Measurements from ENCODE around the gene ABTB1.

Gene ABTB1

GRCh38 chr3:127658234-127658633 is 14.5 kb upstream of the ABTB1 start:
- no peak overlapping the region for H3K4me3 ChIP-seq (ENCODE audit: control insufficient read depth, low read depth, low read length)
- TF ChIP-seq CTCF (conservative IDR thresholded peaks at IDR 0.05; ENCODE audit: control insufficient read depth, insufficient read depth, low read depth, low read length), result no peak
- no peak for DNase-seq (ENCODE audit: low read depth)

- no peak for DNase-seq (ENCODE audit: low read depth)
- TF ChIP-seq CTCF (conservative IDR thresholded peaks at IDR 0.05; ENCODE audit: control insufficient read depth, insufficient read depth, low read depth, low read length), result no peak
- no peak overlapping the region for H3K4me3 ChIP-seq (ENCODE audit: control insufficient read depth, low read depth, low read length)
These were observed 12.0 kb upstream of the ABTB1 start for GRCh38 chr3:127660621-127661251.

- DNase-seq (ENCODE audit: low read depth), result no peak
- H3K4me3 ChIP-seq (ENCODE audit: control insufficient read depth, low read depth, low read length), result no peak overlapping the region
- no peak for TF ChIP-seq CTCF (conservative IDR thresholded peaks at IDR 0.05; ENCODE audit: control insufficient read depth, insufficient read depth, low read depth, low read length)
These were observed 11.2 kb upstream of the ABTB1 start for GRCh38 chr3:127661600-127661999.

GRCh38 chr3:127662001-127662469 is 10.7 kb upstream of the ABTB1 start:
- no peak overlapping the region for H3K4me3 ChIP-seq (ENCODE audit: control insufficient read depth, low read depth, low read length)
- no peak for TF ChIP-seq CTCF (conservative IDR thresholded peaks at IDR 0.05; ENCODE audit: control insufficient read depth, insufficient read depth, low read depth, low read length)
- no peak for DNase-seq (ENCODE audit: low read depth)

GRCh38 chr3:127663151-127663550 is 9.6 kb upstream of the ABTB1 start:
- no peak for TF ChIP-seq CTCF (conservative IDR thresholded peaks at IDR 0.05; ENCODE audit: control insufficient read depth, insufficient read depth, low read depth, low read length)
- H3K4me3 ChIP-seq (ENCODE audit: control insufficient read depth, low read depth, low read length), result no peak overlapping the region
- no peak for DNase-seq (ENCODE audit: low read depth)

- no peak overlapping the region for H3K4me3 ChIP-seq (ENCODE audit: control insufficient read depth, low read depth, low read length)
- TF ChIP-seq CTCF (conservative IDR thresholded peaks at IDR 0.05; ENCODE audit: control insufficient read depth, insufficient read depth, low read depth, low read length), result no peak
- DNase-seq (ENCODE audit: low read depth), result no peak
These were observed 7.6 kb upstream of the ABTB1 start for GRCh38 chr3:127665165-127665564.

- TF ChIP-seq CTCF (conservative IDR thresholded peaks at IDR 0.05; ENCODE audit: control insufficient read depth, insufficient read depth, low read depth, low read length), result no peak
- no peak for DNase-seq (ENCODE audit: low read depth)
- no peak overlapping the region for H3K4me3 ChIP-seq (ENCODE audit: control insufficient read depth, low read depth, low read length)
These were observed 7.2 kb upstream of the ABTB1 start for GRCh38 chr3:127665586-127665985.
